GM21447 (cell line): ENCODE measurements around the gene RMP24.

Experiments used
- ATAC-seq: cut with Tn5 transposase; IDR thresholded peaks from one replicate; pipeline ENCODE4 v1.9.1; 2021; ENCODE audit not compliant: unreplicated experiment

Gene RMP24

GRCh38 chr18:35972197-35973000 is at the start of gene RMP24:
RMP24 (plus strand) TSS chr18:35972679.
- peak; percentile 91 for ATAC-seq

- ATAC-seq: no peak
Observed at GRCh38 chr18:35923939-35924684, 48.4 kb upstream of the RMP24 start.

- ATAC-seq: no peak
Observed at GRCh38 chr18:35926884-35927283, 45.6 kb upstream of the RMP24 start.

GRCh38 chr18:35927430-35927829 is 45.0 kb upstream of the RMP24 start:
- no peak for ATAC-seq

- no peak for ATAC-seq
Observed at GRCh38 chr18:35933982-35934381, 38.5 kb upstream of the RMP24 start.

- no peak for ATAC-seq
Observed at GRCh38 chr18:35934891-35935290, 37.6 kb upstream of the RMP24 start.

GRCh38 chr18:35935805-35936204 is 36.7 kb upstream of the RMP24 start:
- ATAC-seq: no peak

- ATAC-seq: no peak
Observed at GRCh38 chr18:35936951-35937350, 35.5 kb upstream of the RMP24 start.

GRCh38 chr18:35938158-35938557 is 34.3 kb upstream of the RMP24 start:
- no peak for ATAC-seq

GRCh38 chr18:35938562-35938961 is 33.9 kb upstream of the RMP24 start:
- ATAC-seq: no peak

- no peak for ATAC-seq
Observed at GRCh38 chr18:35939138-35939537, 33.3 kb upstream of the RMP24 start.

GRCh38 chr18:35941299-35941698 is 31.2 kb upstream of the RMP24 start:
- ATAC-seq: no peak

- no peak for ATAC-seq
Observed at GRCh38 chr18:35942133-35942532, 30.3 kb upstream of the RMP24 start.

GRCh38 chr18:35942661-35943060 is 29.8 kb upstream of the RMP24 start:
- ATAC-seq: no peak

- ATAC-seq: no peak
Observed at GRCh38 chr18:35948080-35948479, 24.4 kb upstream of the RMP24 start.

- ATAC-seq: no peak
Observed at GRCh38 chr18:35949090-35949489, 23.4 kb upstream of the RMP24 start.

GRCh38 chr18:35949903-35950627 is 22.4 kb upstream of the RMP24 start:
- peak; percentile 66 for ATAC-seq

- ATAC-seq: no peak
Observed at GRCh38 chr18:35950628-35950982, 21.9 kb upstream of the RMP24 start.

GRCh38 chr18:35953688-35954087 is 18.8 kb upstream of the RMP24 start:
- no peak for ATAC-seq

GRCh38 chr18:35956226-35956625 is 16.3 kb upstream of the RMP24 start:
- ATAC-seq: no peak

- ATAC-seq: no peak
Observed at GRCh38 chr18:35962320-35962719, 10.2 kb upstream of the RMP24 start.

- ATAC-seq: no peak
Observed at GRCh38 chr18:35964319-35964718, 8.2 kb upstream of the RMP24 start.
